ENCODE results near the gene NAA38.

DNA sequence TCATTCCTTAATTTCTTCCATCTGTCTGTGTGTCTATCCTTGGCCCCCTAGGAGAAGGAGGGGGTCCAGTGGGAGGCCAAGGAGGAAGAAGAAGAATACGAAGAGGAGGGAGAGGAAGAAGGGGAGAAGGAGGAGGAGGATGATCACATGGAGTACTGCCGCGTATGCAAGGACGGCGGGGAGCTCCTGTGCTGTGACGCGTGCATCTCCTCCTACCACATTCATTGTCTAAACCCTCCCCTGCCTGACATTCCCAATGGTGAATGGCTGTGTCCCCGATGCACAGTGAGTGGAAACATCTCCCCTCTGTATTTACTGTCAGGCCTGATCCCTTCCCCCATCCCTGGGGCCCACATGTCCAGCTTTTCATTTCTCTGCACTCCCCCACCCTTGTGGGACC lies 37.5 kb upstream of the NAA38 start:
- TF ChIP-seq, protein P1, sequence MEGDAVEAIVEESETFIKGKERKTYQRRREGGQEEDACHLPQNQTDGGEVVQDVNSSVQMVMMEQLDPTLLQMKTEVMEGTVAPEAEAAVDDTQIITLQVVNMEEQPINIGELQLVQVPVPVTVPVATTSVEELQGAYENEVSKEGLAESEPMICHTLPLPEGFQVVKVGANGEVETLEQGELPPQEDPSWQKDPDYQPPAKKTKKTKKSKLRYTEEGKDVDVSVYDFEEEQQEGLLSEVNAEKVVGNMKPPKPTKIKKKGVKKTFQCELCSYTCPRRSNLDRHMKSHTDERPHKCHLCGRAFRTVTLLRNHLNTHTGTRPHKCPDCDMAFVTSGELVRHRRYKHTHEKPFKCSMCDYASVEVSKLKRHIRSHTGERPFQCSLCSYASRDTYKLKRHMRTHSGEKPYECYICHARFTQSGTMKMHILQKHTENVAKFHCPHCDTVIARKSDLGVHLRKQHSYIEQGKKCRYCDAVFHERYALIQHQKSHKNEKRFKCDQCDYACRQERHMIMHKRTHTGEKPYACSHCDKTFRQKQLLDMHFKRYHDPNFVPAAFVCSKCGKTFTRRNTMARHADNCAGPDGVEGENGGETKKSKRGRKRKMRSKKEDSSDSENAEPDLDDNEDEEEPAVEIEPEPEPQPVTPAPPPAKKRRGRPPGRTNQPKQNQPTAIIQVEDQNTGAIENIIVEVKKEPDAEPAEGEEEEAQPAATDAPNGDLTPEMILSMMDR (IDR thresholded peaks at IDR 0.05), result no peak
- TF ChIP-seq POLR2A (IDR thresholded peaks at IDR 0.05), result no peak

Data from ovary (tissue), 3 donors.